IPS DF 4.7 (cell line): ENCODE results near the gene SELENOW.
"Not testable (repeated sequence)": the region's sequence is repeated elsewhere in the genome, so short reads cannot be mapped to it uniquely, and the experiment has no call there.

ENCODE experiments used
- DNase-seq: peaks from one replicate; pipeline ENCODE4 v3.0.0-alpha.2; 2013; ENCODE audit warnings: low spot score; ENCODE audit errors: extremely low read depth

The SELENOW gene

GRCh38 chr19:47756953-47757608, 21.4 kb upstream of the SELENOW start:
- DNase-seq, result no peak

GRCh38 chr19:47757617-47758442, 20.7 kb upstream of the SELENOW start:
- no peak for DNase-seq

- DNase-seq, result no peak
These were observed 20.1 kb upstream of the SELENOW start for GRCh38 chr19:47758443-47758804.

GRCh38 chr19:47760632-47760999, 17.9 kb upstream of the SELENOW start:
- DNase-seq, result no peak

- DNase-seq, result no peak
These were observed 16.9 kb upstream of the SELENOW start for GRCh38 chr19:47761566-47761965.

- no peak for DNase-seq
These were observed 16.4 kb upstream of the SELENOW start for GRCh38 chr19:47762151-47762550.

GRCh38 chr19:47762615-47763308, 15.7 kb upstream of the SELENOW start:
- DNase-seq, result no peak

GRCh38 chr19:47764705-47765104, 13.8 kb upstream of the SELENOW start:
- DNase-seq, result not testable (repeated sequence)

GRCh38 chr19:47765523-47766358, 12.8 kb upstream of the SELENOW start:
- no peak for DNase-seq

GRCh38 chr19:47766359-47766620, 12.2 kb upstream of the SELENOW start:
- no peak for DNase-seq

GRCh38 chr19:47766670-47767069, 11.8 kb upstream of the SELENOW start:
- DNase-seq, result no peak

- DNase-seq, result no peak
These were observed 11.2 kb upstream of the SELENOW start for GRCh38 chr19:47767349-47767748.

GRCh38 chr19:47768604-47769003, 9.9 kb upstream of the SELENOW start:
- no peak for DNase-seq

GRCh38 chr19:47769534-47769933, 9.0 kb upstream of the SELENOW start:
- no peak for DNase-seq

GRCh38 chr19:47771291-47771690, 7.2 kb upstream of the SELENOW start:
- not testable (repeated sequence) for DNase-seq

GRCh38 chr19:47776568-47776967, 1.9 kb upstream of the SELENOW start:
- DNase-seq, result no peak

GRCh38 chr19:47777245-47778048, 1.1 kb upstream of the SELENOW start:
- DNase-seq, result not testable (repeated sequence)

GRCh38 chr19:47778954-47779351, 450 bp downstream of the SELENOW start:
- no peak for DNase-seq

- DNase-seq, result no peak
These were observed 1.2 kb downstream of the SELENOW start for GRCh38 chr19:47779524-47780214.

- DNase-seq, result no peak
These were observed 1.7 kb downstream of the SELENOW start for GRCh38 chr19:47780215-47780551.
